Measurements from ENCODE around the gene AURKAIP1. TPM values are rescaled to one million over a fixed set of nuclear protein-coding genes. Genes with fewer than 3 reads are reported as not detected.

Gene AURKAIP1
- total and polyA plus RNA-seq, 9 of the 15 experiments (the other 6 are each of a cell fraction or from before 2014, with no cell fraction given), result 7.8 to 478 (median 92.0) TPM

GRCh38 chr1:1337793-1338147 lies 37.2 kb downstream of the AURKAIP1 start:
- POLR2A ChIA-PET, result interaction anchor here (0.6 to 1.7 kb wide), 6 partner anchors 8 to 276 kb away, joined by 3 to 7 read pairs (median 4); partner anchors contain the start of gene AURKAIP1
- H3K27ac ChIP-seq (ENCODE audit: extremely low read depth, low read depth, low read length), result no peak overlapping the region
- H3K4me1 ChIP-seq (replicated peaks in 1 of 2; ENCODE audit: control insufficient read depth in 2 of 2, insufficient read depth in 2 of 2, low read length in 2 of 2), result peaks cover 0 to 86% of the 10 kb centered on the region in 2 experiments; a peak in 2 of 5 replicates
- no peak overlapping the region for H3K4me2 ChIP-seq (ENCODE audit: insufficient read depth, low read length)
- no peak overlapping the region for H3K9ac ChIP-seq (ENCODE audit: insufficient read depth in 1 of 2, low read depth in 2 of 2, low read length in 2 of 2)
- H3K9me1 ChIP-seq (ENCODE audit: control insufficient read depth, insufficient read depth, low read length), result peaks cover 3% of the 10 kb centered on the region
- no TSS peak for BruUV-seq (replicated peaks)
- CTCF ChIA-PET (ENCODE audit: low intra/inter-chr PET ratio), result no interaction called here
- ATAC-seq (peak; percentile 97), DNase-seq (ENCODE audit: extremely low read depth in 1 of 4, low spot score in 3 of 4) (peak; percentile 56 to 96 (median 94)), FAIRE-seq (no peak)
- TF ChIP-seq ZBTB1 (CRISPR knock-in tag; IDR thresholded peaks at IDR 0.05; ENCODE audit: borderline replicate concordance, low read depth) (0 out of 2 replicates have a peak, but pooled peaks have one; percentile 27), ZNF280A (IDR thresholded peaks at IDR 0.05; ENCODE audit: low read depth, partially characterized antibody) (no peak)
- WGBS (ENCODE audit: insufficient coverage, low coverage, missing lambda C conversion rate), result 36% methylated on average over 5 of the region's 18 CpGs
- peaks cover 2% of the 10 kb centered on the region; the same call in 1 of the 2 replicates for H3K9me3 ChIP-seq (replicated peaks; ENCODE audit: control insufficient read depth, insufficient read depth, low read depth, low read length)
- H4K20me1 ChIP-seq (replicated peaks; ENCODE audit: control insufficient read depth, insufficient read depth, low read length), result peaks cover 26% of the 10 kb centered on the region; the same call in 1 of the 2 replicates
- H3K27me3 ChIP-seq (ENCODE audit: control insufficient read depth in 2 of 2, insufficient read depth in 2 of 2, low read length in 2 of 2), result no peaks in the 10 kb centered on the region
- no peak overlapping the region for H3K4me3 ChIP-seq
- in situ Hi-C loops (cut with MboI) (no loop called here), intact Hi-C loops (cut with micrococcal nuclease) (no loop called here)
- peaks cover 81% of the 10 kb centered on the region; the same call in 2 of the 3 replicates for H3K36me3 ChIP-seq (ENCODE audit: control insufficient read depth, insufficient read depth, low read length)
- H2AFZ ChIP-seq (ENCODE audit: low read depth, low read length), result no peak overlapping the region
- peaks cover 2% of the 10 kb centered on the region; the same call in 2 of the 3 replicates for H3K79me2 ChIP-seq (ENCODE audit: control insufficient read depth, insufficient read depth, low read length)

All from K562 (cell line).